Measurements from ENCODE around the gene PRKAR1B. TPM values are rescaled to one million over a fixed set of nuclear protein-coding genes. Genes with fewer than 3 reads are reported as not detected.

The PRKAR1B gene
- total RNA-seq, 1 experiment from 2014 or later: 62.0 TPM

GRCh38 chr7:591856-592628, 135.0 kb downstream of the PRKAR1B start:
- CTCF ChIA-PET: no interaction called here
- POLR2A ChIA-PET: no interaction called here
- intact Hi-C loops (cut with micrococcal nuclease; ENCODE audit: unreplicated experiment): no loop called here
- Histone ChIP-seq H3K9me3 (ENCODE audit: control insufficient read depth, insufficient read depth, low read depth, low read length) (no peaks in the 10 kb centered on the region), H3K4me3 (ENCODE audit: low read depth in 2 of 2, low read length in 2 of 2) (no peak overlapping the region), H3K27ac (ENCODE audit: low read length) (no peak overlapping the region), H3K4me1 (ENCODE audit: control insufficient read depth, insufficient read depth, low read length) (no peaks in the 10 kb centered on the region), H3K36me3 (ENCODE audit: control insufficient read depth, insufficient read depth, low read length) (no peaks in the 10 kb centered on the region), H3K27me3 (ENCODE audit: control insufficient read depth, insufficient read depth, low read length) (no peaks in the 10 kb centered on the region)
- TF ChIP-seq POLR2AphosphoS5 (IDR thresholded peaks at IDR 0.05; ENCODE audit: low read depth, low read length) (no peak), REST (IDR thresholded peaks at IDR 0.05; ENCODE audit: insufficient read depth in 1 of 2, low read depth in 2 of 2, low read length in 1 of 2) (no peak), TCF7L2 (IDR thresholded peaks at IDR 0.05; ENCODE audit: low read depth, low read length) (no peak), SIN3A (IDR thresholded peaks at IDR 0.05; ENCODE audit: borderline replicate concordance, insufficient read depth, low read depth, low read length) (no peak), CTCF (IDR thresholded peaks at IDR 0.05) (no peak)
- BruUV-seq (replicated peaks): no TSS peak
- ATAC-seq (no peak), DNase-seq (ENCODE audit: low read depth, low spot score) (no peak)
- in situ Hi-C loops (cut with HindIII; ENCODE audit: low pct_unique_long_range_greater_than_20kb, low sequenced_read_pairs): no loop called here

- no TSS peak for BruUV-seq (replicated peaks)
- ChIA-PET CTCF (no interaction called here), POLR2A (no interaction called here)
- Histone ChIP-seq H3K4me1 (ENCODE audit: control insufficient read depth, insufficient read depth, low read length) (no peaks in the 10 kb centered on the region), H3K4me3 (ENCODE audit: low read depth in 2 of 2, low read length in 2 of 2) (no peak overlapping the region), H3K27ac (ENCODE audit: low read length) (no peak overlapping the region), H3K27me3 (ENCODE audit: control insufficient read depth, insufficient read depth, low read length) (no peaks in the 10 kb centered on the region), H3K36me3 (ENCODE audit: control insufficient read depth, insufficient read depth, low read length) (no peaks in the 10 kb centered on the region), H3K9me3 (ENCODE audit: control insufficient read depth, insufficient read depth, low read depth, low read length) (no peaks in the 10 kb centered on the region)
- ATAC-seq (no peak), DNase-seq (ENCODE audit: low read depth, low spot score) (no peak)
- intact Hi-C loops (cut with micrococcal nuclease; ENCODE audit: unreplicated experiment): no loop called here
- no peak for TF ChIP-seq REST (IDR thresholded peaks at IDR 0.05; ENCODE audit: insufficient read depth in 1 of 2, low read depth in 2 of 2, low read length in 1 of 2)
- TF ChIP-seq CTCF (IDR thresholded peaks at IDR 0.05): no peak
- no peak for TF ChIP-seq SIN3A (IDR thresholded peaks at IDR 0.05; ENCODE audit: borderline replicate concordance, insufficient read depth, low read depth, low read length)
- in situ Hi-C loops (cut with HindIII; ENCODE audit: low pct_unique_long_range_greater_than_20kb, low sequenced_read_pairs): no loop called here
Measured at GRCh38 chr7:590731-591551, 136.1 kb downstream of the PRKAR1B start.
